RWPE1 (cell line): Measurements from ENCODE around the gene SYNDIG1.

Experiments used
- CTCF ChIA-PET: fragments of 350-600 bp; sonication (Branson Sonifier 250); formaldehyde crosslinking; extraction: SDS; loops from one replicate; lab custom pipeline; 2021; lab: Yijun Ruan, JAX
- POLR2A ChIA-PET: fragments of 400-600 bp; formaldehyde crosslinking; extraction: SDS; loops from one replicate; lab custom pipeline; 2020; ENCODE audit warnings: antibody characterized with exemption; ENCODE audit not compliant: low non-redundant PET; lab: Yijun Ruan, JAX
- DNase-seq: peaks from one replicate; pipeline ENCODE4 v3.0.0; 2012; ENCODE audit warnings: low spot score
- H3K27ac ChIP-seq: fragments of 450-650 bp; 2 replicates; pipeline ENCODE4 v1.5.1; 2017
- CTCF ChIP-seq: fragments of 450-650 bp; conservative IDR thresholded peaks from 2 replicates; pipeline ENCODE4 v1.5.1; 2017; ENCODE audit warnings: low read depth, mild to moderate bottlenecking

SYNDIG1 gene

GRCh38 chr20:24492031-24492607, 22.7 kb downstream of the SYNDIG1 start:
- TF ChIP-seq CTCF, result no peak
- CTCF ChIA-PET, result no interaction called here
- POLR2A ChIA-PET, result no interaction called here
- DNase-seq, result no peak
- no peak overlapping the region for H3K27ac ChIP-seq

- no peak for TF ChIP-seq CTCF
- CTCF ChIA-PET, result no interaction called here
- no peak for DNase-seq
- POLR2A ChIA-PET, result no interaction called here
- no peak overlapping the region for H3K27ac ChIP-seq
These were observed 23.3 kb downstream of the SYNDIG1 start for GRCh38 chr20:24492698-24493097.

GRCh38 chr20:24493181-24493580, 23.8 kb downstream of the SYNDIG1 start:
- POLR2A ChIA-PET, result no interaction called here
- H3K27ac ChIP-seq, result no peak overlapping the region
- no peak for DNase-seq
- TF ChIP-seq CTCF, result no peak
- CTCF ChIA-PET, result no interaction called here

GRCh38 chr20:24493661-24494459, 24.4 kb downstream of the SYNDIG1 start:
- ChIA-PET CTCF (no interaction called here), POLR2A (no interaction called here)
- H3K27ac ChIP-seq, result no peak overlapping the region
- no peak for TF ChIP-seq CTCF
- no peak for DNase-seq

- no peak for TF ChIP-seq CTCF
- ChIA-PET CTCF (no interaction called here), POLR2A (no interaction called here)
- DNase-seq, result no peak
- no peak overlapping the region for H3K27ac ChIP-seq
These were observed 25.1 kb downstream of the SYNDIG1 start for GRCh38 chr20:24494460-24494920.

- ChIA-PET POLR2A (no interaction called here), CTCF (no interaction called here)
- H3K27ac ChIP-seq, result no peak overlapping the region
- no peak for TF ChIP-seq CTCF
- DNase-seq, result no peak
These were observed 25.8 kb downstream of the SYNDIG1 start for GRCh38 chr20:24495266-24495665.
